ENCODE results near the gene TJP1. TPM values are rescaled to one million over a fixed set of nuclear protein-coding genes. Genes with fewer than 3 reads are reported as not detected.
"Not testable (repeated sequence)": the region's sequence is repeated elsewhere in the genome, so short reads cannot be mapped to it uniquely, and the experiment has no call there.

Gene TJP1
- total RNA-seq, 4 donors from 2014 or later = 59.1 to 99.9 (median 83.8) TPM

- no peak for DNase-seq (ENCODE audit: low spot score in 2 of 2)
- intact Hi-C loops (cut with DNase I; ENCODE audit: low total_unique reads) = no loop called here
- 55 to 56% methylated on average over 13 of the region's 13 CpGs for WGBS, 2 donors
- H3K4me3 ChIP-seq (ENCODE audit: low read depth, poor library complexity, severe bottlenecking) = no peak overlapping the region
- TF ChIP-seq POLR2A (IDR thresholded peaks at IDR 0.05) (no peak), CTCF (IDR thresholded peaks at IDR 0.05) (no peak)
These were observed 156.7 kb downstream of the TJP1 start for GRCh38 chr15:29665444-29666003.

DNA sequence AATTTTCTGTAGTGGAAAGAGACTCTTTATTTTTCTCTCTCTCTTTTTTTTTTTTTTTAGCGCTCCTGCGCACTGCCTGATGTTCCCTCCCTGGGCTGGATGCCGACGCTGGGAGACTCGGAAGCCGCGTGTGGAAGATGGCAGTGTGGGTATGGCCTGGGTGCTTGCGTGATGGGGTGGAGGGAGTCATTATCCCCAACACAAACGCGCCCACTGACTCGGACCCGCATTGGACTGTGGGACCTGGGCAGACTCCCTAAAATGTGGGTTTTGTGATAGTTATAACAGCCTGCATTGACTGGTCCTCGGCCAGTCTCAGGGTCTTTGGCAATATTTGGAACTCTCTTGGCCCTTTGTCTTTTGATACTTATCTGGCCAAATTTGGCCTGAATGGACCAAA is 157.9 kb downstream of the TJP1 start:
- intact Hi-C loops (cut with DNase I; ENCODE audit: low total_unique reads) = no loop called here
- H3K4me3 ChIP-seq (ENCODE audit: low read depth, poor library complexity, severe bottlenecking) = no peak overlapping the region
- TF ChIP-seq POLR2A (IDR thresholded peaks at IDR 0.05) (no peak), CTCF (IDR thresholded peaks at IDR 0.05) (no peak)
- 82 to 83% methylated on average over 11 to 13 of the region's 13 CpGs for WGBS, 2 donors
- DNase-seq (ENCODE audit: low spot score in 2 of 2) = no peak

DNA sequence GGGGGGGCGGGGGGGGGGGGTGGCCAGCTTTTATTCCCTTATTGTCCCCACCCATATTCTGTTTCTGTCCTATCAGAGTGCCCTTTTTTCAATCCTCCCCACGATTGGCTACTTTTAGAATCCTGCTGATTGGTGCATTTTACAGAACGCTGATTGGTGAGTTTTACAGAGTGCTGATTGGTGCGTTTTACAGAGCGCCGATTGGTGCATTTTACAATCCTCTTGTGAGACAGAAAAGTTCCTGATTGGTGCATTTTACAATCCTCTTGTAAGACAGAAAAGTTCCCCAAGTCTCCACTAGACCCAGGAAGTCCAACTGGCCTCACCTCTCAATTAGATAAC is 164.8 kb downstream of the TJP1 start:
- DNase-seq (ENCODE audit: low spot score in 2 of 2); intact Hi-C loops (cut with DNase I; ENCODE audit: low total_unique reads); H3K4me3 ChIP-seq (ENCODE audit: low read depth, poor library complexity, severe bottlenecking): not testable (repeated sequence)
- WGBS, 2 donors = 84 to 86% methylated on average over 6 of the region's 6 CpGs

DNA sequence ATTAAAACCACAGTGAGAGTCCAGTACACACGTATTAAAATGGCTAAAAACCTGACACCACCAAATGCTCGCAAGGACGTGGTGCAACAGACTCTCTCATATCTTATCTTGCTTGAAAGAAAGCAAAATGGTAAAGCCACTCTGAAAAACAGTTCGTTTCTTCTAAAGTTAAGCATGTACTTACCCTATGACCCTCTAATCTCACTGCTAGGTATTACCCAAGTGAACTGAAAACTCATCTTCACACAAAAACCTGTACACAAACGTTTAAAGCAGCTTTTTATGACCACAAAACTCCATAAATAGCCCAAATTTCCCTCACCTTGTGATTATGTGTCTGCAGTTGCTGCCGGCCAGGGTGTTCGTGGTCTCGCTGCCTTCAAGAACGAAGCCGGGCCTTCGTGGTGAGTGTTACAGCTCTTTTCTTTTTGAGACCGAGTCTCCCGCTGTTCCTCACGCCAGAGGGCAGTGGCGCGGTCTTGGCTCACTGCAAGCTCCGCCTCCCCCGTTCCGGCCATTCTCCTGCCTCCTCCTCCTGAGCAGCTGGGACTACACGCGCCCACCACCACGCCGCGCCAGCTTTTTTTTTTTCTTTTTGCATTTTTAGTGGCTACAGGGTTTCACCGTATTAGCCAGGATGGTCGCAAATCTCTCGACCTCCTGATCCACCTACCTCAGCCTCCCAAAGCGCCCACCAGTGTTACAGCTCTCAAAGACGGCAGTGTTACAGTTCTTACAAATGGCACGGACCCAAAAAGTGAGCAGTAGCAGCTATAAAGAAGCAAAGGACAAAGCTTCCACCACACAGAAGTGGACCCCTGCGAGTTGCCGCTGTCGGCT is 165.4 kb downstream of the TJP1 start:
- no peak overlapping the region for H3K4me3 ChIP-seq (ENCODE audit: low read depth, poor library complexity, severe bottlenecking)
- 78 to 85% methylated on average over 33 of the region's 33 CpGs for WGBS, 2 donors
- TF ChIP-seq POLR2A (IDR thresholded peaks at IDR 0.05) (no peak), CTCF (IDR thresholded peaks at IDR 0.05) (no peak)
- intact Hi-C loops (cut with DNase I; ENCODE audit: low total_unique reads) = no loop called here
- DNase-seq (ENCODE audit: low spot score in 2 of 2) = no peak

DNA sequence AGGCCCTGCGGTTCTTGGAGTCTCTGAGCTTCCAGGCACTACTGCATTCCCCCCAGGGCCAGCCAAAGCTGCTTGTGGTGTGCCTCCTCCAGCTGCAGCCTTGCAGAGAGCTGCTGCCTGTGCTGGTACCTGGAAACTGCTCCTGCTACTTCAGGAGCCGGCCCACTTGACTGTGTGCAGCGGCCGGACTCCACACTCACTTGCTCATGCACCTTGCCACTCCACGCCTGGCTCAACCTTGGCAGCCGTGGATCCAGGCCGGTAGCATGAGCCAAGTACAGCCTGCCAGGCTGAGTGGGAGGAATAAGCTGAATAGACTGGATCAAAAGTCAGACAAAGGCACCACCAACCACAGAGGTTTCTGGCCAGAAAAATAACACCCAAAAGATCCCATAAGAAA is 169.7 kb downstream of the TJP1 start:
- no peak for DNase-seq (ENCODE audit: low spot score in 2 of 2)
- intact Hi-C loops (cut with DNase I; ENCODE audit: low total_unique reads) = no loop called here
- 80 to 84% methylated on average over 7 of the region's 7 CpGs for whole genome bisulfite sequencing, 2 donors
- TF ChIP-seq CTCF (IDR thresholded peaks at IDR 0.05) (no peak), POLR2A (IDR thresholded peaks at IDR 0.05) (no peak)
- no peak overlapping the region for H3K4me3 ChIP-seq (ENCODE audit: low read depth, poor library complexity, severe bottlenecking)

DNA sequence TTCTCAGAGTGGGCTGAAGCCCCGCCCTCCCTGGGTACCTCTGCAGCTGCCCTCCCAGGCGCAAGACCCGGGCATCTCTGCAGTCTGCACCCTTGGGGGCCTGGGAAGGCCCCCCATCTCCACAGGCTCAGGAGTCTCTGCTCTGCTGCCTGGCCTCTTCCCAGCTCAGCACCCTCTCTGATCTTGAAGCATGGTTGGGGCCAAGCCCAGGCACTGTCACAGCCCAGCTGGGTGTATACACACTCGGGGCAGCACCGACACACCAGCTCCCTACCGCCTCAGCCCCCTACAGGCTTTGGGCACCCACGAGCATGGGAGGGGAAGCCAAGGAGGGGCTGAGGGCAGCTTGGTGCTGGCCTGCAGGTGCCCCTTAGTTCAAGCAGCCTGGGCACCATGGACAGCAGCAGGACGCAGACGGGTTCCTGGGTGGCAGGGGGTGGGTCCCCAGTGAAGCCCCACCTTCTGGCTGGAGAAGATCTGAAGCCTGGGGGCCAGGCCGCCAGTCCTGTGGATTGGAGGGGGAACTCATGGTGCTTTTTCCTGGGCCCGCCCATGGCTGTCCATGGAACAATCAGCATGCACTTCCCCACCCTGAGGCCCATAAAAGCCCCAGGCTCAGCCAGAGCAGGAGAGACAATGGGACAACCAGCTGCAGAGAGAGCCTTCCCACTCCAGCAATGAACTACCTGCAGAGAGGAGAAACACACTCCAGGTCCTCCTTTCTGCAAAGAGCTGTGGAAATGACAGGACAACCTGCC is 170.6 kb downstream of the TJP1 start:
- no peak overlapping the region for H3K4me3 ChIP-seq (ENCODE audit: low read depth, poor library complexity, severe bottlenecking)
- no peak for DNase-seq (ENCODE audit: low spot score in 2 of 2)
- intact Hi-C loops (cut with DNase I; ENCODE audit: low total_unique reads) = no loop called here
- TF ChIP-seq CTCF (IDR thresholded peaks at IDR 0.05) (no peak), POLR2A (IDR thresholded peaks at IDR 0.05) (no peak)
- WGBS, 2 donors = 79 to 85% methylated on average over 10 of the region's 11 CpGs

Data from lower leg skin (tissue), 4 donors.